ENCODE measurements around the gene FIGNL2. TPM values are rescaled to one million over a fixed set of nuclear protein-coding genes. Genes with fewer than 3 reads are reported as not detected.

The FIGNL2 gene
- total and polyA plus RNA-seq, 12 donors, result 0.22 to 0.69 (median 0.39) TPM

- WGBS, 2 donors, result 81 to 83% methylated on average over 8 of the region's 8 CpGs
Observed at GRCh38 chr12:51895378-51896135, 47.0 kb upstream of the FIGNL2 start.

GRCh38 chr12:51893786-51894185 lies 45.3 kb upstream of the FIGNL2 start:
- WGBS, 2 donors, result 89% methylated on average over 6 of the region's 6 CpGs

More at GRCh38 chr12:51895378-51896135, 47.0 kb upstream of the FIGNL2 start:
- no peaks in the 10 kb centered on the region for H3K9me3 ChIP-seq
- H3K4me3 ChIP-seq, result no peak overlapping the region
- H3K36me3 ChIP-seq, result no peaks in the 10 kb centered on the region
- DNase-seq (no peak), ATAC-seq (peak in 4 of 8 donors; percentile 2 to 11 (median 8))
- TF ChIP-seq, protein P1, sequence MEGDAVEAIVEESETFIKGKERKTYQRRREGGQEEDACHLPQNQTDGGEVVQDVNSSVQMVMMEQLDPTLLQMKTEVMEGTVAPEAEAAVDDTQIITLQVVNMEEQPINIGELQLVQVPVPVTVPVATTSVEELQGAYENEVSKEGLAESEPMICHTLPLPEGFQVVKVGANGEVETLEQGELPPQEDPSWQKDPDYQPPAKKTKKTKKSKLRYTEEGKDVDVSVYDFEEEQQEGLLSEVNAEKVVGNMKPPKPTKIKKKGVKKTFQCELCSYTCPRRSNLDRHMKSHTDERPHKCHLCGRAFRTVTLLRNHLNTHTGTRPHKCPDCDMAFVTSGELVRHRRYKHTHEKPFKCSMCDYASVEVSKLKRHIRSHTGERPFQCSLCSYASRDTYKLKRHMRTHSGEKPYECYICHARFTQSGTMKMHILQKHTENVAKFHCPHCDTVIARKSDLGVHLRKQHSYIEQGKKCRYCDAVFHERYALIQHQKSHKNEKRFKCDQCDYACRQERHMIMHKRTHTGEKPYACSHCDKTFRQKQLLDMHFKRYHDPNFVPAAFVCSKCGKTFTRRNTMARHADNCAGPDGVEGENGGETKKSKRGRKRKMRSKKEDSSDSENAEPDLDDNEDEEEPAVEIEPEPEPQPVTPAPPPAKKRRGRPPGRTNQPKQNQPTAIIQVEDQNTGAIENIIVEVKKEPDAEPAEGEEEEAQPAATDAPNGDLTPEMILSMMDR (IDR thresholded peaks at IDR 0.05), result no peak
- H3K27me3 ChIP-seq, result no peaks in the 10 kb centered on the region
- H3K4me1 ChIP-seq, result peaks cover 4 to 50% (median 40%) of the 10 kb centered on the region in 9 donors
- H3K27ac ChIP-seq, result peak overlapping the region in 7 of 10 donors; percentile 10 to 86 (median 75)
- intact Hi-C loops (cut with DNase I), result loop anchor here in 7 of 10 donors (1.0 to 5.0 kb wide), 6 partner anchors 27 to 87 kb away; no protein-coding TSS in a partner anchor

DNA sequence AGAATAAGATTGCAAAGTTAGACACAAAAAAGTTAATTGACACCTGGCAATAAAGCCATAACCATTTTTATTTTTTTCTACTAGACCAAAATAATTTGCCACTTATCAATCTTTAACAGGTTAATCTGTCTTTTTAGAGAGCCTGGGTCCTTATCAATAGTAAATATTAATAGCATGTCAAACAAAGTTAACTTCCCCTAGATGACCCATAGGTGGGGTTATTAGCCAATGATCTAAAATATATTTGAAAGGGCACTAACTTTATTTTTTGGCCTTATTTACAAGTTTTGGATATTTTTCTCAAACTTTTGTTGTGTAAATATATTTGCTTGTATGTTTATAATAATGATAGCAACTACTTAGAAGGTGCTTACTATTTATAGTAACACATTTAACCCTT lies 43.3 kb upstream of the FIGNL2 start:
- TF ChIP-seq, protein P1 (IDR thresholded peaks at IDR 0.05), result peak in 8 of 9 donors; percentile 16 to 61 (median 48)
- no peak for ATAC-seq
- peaks cover 1 to 34% (median 22%) of the 10 kb centered on the region in 9 donors for H3K4me1 ChIP-seq
- intact Hi-C loops (cut with DNase I), result loop anchor here in 3 of 10 donors (2.0 to 5.0 kb wide), 3 partner anchors 35 to 90 kb away; no protein-coding TSS in a partner anchor
- no peaks in the 10 kb centered on the region for H3K9me3 ChIP-seq
- no peak overlapping the region for H3K4me3 ChIP-seq
- peaks cover 0 to 16% (median 0%) of the 10 kb centered on the region in 7 donors for H3K27me3 ChIP-seq
- no peak for DNase-seq
- H3K27ac ChIP-seq, result no peak overlapping the region
- H3K36me3 ChIP-seq, result no peaks in the 10 kb centered on the region

More at GRCh38 chr12:51893786-51894185, 45.3 kb upstream of the FIGNL2 start:
- intact Hi-C loops (cut with DNase I), result loop anchor here in 7 of 10 donors (2.0 to 5.0 kb wide), 5 partner anchors 29 to 89 kb away; no protein-coding TSS in a partner anchor
- Histone ChIP-seq H3K4me1 (peaks cover 4 to 42% (median 39%) of the 10 kb centered on the region in 9 donors), H3K27ac (no peak overlapping the region), H3K36me3 (no peaks in the 10 kb centered on the region), H3K9me3 (no peaks in the 10 kb centered on the region), H3K4me3 (no peak overlapping the region), H3K27me3 (peaks cover 0 to 2% (median 0%) of the 10 kb centered on the region in 7 donors)
- no peak for DNase-seq
- TF ChIP-seq, protein P1 (IDR thresholded peaks at IDR 0.05), result no peak
- no peak for ATAC-seq

DNA sequence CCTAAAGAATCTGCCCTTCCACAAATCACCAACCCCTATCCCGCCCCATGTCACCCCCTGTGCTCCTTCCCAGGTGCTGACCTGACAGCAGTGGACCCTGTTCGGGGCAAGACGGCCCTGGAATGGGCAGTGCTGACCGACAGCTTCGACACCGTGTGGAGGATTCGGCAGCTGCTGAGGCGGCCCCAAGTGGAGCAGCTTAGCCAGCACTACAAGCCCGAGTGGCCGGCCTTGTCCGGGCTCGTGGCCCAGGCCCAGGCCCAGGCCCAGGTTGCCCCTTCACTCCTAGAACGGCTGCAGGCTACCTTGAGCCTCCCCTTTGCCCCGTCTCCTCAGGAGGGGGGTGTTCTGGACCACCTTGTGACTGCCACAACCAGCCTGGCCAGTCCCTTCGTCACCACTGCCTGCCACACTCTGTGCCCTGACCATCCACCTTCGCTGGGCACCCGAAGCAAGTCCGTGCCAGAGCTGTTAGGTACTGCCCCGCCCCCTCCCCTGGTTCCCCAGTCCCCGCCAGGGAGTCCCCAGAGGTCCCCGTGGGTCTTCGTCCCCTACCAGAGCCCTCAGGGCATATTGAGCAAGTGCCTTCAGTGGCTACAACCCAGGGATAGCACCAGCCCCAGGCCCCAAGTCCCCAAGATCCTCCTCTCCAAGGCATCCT lies 42.1 kb upstream of the FIGNL2 start:
- peaks cover 3 to 34% (median 19%) of the 10 kb centered on the region in 9 donors for H3K4me1 ChIP-seq
- 92 to 93% methylated on average over 22 of the region's 22 CpGs for WGBS, 2 donors
- intact Hi-C loops (cut with DNase I), result loop anchor here in 2 of 10 donors (5.0 kb wide), 2 partner anchors 37 to 92 kb away; no protein-coding TSS in a partner anchor
- DNase-seq, result no peak
- H3K27ac ChIP-seq, result no peak overlapping the region
- H3K4me3 ChIP-seq, result no peak overlapping the region
- TF ChIP-seq, protein P1 (IDR thresholded peaks at IDR 0.05), result no peak
- H3K36me3 ChIP-seq, result no peaks in the 10 kb centered on the region
- no peak for ATAC-seq
- peaks cover 0 to 16% (median 0%) of the 10 kb centered on the region in 7 donors for H3K27me3 ChIP-seq
- no peaks in the 10 kb centered on the region for H3K9me3 ChIP-seq

Data from heart right ventricle (tissue), 16 donors.